Activated CD4-positive, alpha-beta T cell treated with anti-CD3 and anti-CD28 coated beads, Interleukin-2, Interleukin-4, amounts not matched to agents 100 ng/mL and 50 ng/mL, durations not matched to agents 16 hours and 8 hours (primary cell): ENCODE measurements around the gene PKMYT1.

Experiments
- DNase-seq: peaks from one replicate; pipeline ENCODE4 v3.0.0-alpha.2; 2020; ENCODE audit warnings: low spot score

Gene PKMYT1

DNA sequence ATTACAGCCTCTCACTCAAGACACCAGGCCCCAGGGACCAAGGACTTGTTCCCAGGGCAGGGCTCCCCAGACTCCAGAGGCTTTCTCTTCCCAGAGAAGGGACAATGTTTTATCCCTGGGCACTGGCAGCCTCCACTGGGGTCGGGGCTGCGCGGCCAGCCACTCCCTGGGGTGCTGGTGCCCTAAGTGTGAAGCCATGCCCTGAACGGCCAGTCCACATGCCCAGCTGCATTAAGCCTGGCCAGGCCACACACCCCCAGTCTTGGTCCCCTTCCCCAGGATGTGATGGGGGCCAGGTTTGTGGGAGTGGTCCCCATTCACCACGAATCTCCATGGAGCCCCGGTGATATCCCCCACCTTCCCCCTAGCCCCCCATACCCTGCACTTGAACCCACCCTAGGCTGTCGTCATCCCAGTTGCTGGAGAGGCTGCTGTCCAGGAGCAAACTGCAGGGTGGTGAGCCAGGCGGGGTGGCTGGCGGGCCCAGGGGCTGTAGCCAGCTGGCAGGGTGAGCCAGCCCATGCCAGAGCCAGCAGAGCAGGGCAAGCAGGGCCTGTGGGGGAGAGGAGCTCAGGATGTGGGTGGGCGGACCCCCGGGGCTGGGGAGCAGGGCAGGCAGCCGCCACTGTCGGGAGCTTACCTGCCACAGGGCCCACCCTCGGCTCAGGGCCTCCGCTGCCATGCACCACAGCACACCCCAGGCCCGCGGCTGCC lies 6.5 kb downstream of the PKMYT1 start:
- no peak for DNase-seq

DNA sequence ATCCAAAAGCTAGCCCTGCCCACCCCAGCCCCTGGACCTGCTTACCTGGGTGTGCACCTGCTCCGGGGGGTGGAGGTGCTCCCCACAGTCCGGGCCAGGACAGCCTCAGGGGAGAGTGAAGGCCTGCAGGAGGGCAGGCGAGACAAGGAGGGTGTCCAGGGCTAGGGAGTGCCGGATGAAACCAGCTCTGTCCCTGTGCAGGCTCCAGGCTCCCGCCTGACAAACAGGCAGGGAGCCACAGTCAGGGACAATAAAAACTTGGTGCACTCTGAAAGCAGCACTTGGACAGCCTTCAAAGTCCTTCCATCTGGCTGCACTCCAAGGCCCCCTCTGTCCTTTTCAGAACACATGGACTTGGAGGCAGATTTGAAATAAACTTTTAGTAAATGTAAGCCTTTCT lies 7.2 kb downstream of the PKMYT1 start:
- no peak for DNase-seq

- DNase-seq = no peak
Measured at GRCh38 chr16:2971985-2972784, 8.1 kb downstream of the PKMYT1 start.

DNA sequence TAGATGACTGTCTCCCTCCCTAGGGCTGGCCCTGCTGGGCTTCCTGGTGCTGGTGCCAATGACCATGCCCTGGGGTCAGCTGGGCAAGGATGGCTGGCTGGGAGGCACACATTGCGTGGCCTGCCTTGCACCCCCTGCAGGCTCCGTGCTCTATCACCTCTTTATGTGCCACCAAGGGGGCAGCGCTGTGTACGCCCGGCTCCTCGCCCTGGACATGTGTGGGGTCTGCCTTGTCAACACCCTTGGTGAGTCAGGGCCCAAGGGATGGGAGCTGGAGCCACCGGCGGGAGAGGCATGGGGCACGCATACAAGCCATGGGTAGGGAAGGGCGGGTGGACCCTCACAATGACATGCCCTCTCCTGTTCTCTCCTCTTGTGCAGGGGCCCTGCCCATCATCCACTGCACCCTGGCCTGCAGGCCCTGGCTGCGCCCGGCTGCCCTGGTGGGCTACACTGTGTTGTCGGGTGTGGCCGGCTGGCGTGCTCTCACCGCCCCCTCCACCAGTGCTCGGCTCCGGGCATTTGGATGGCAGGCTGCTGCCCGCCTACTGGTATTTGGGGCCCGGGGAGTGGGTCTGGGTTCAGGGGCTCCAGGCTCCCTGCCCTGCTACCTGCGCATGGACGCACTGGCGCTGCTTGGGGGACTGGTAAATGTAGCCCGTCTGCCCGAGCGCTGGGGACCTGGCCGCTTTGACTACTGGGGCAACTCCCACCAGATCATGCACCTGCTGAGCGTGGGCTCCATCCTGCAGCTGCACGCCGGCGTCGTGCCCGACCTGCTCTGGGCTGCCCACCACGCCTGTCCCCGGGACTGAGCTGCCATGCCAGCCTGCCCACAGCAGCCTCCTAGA lies 8.9 kb downstream of the PKMYT1 start:
- no peak for DNase-seq

GRCh38 chr16:2970563-2970962 lies 9.7 kb downstream of the PKMYT1 start:
- no peak for DNase-seq

GRCh38 chr16:2969545-2970521 lies 10.4 kb downstream of the PKMYT1 start:
- DNase-seq = peak; percentile 87

GRCh38 chr16:2968738-2969544 lies 11.3 kb downstream of the PKMYT1 start, which contains the start of gene PAQR4:
Gene PAQR4, plus strand, starts transcription at chr16:2969348. Its CDS starts 327 bp downstream, at chr16:2969675.
- DNase-seq = peak; percentile 90

GRCh38 chr16:2968368-2968737 lies 11.9 kb downstream of the PKMYT1 start:
- DNase-seq = no peak

GRCh38 chr16:2967721-2968161 lies 12.5 kb downstream of the PKMYT1 start:
- DNase-seq = no peak

- DNase-seq = no peak
Measured at GRCh38 chr16:2967211-2967631, 13.0 kb downstream of the PKMYT1 start.

DNA sequence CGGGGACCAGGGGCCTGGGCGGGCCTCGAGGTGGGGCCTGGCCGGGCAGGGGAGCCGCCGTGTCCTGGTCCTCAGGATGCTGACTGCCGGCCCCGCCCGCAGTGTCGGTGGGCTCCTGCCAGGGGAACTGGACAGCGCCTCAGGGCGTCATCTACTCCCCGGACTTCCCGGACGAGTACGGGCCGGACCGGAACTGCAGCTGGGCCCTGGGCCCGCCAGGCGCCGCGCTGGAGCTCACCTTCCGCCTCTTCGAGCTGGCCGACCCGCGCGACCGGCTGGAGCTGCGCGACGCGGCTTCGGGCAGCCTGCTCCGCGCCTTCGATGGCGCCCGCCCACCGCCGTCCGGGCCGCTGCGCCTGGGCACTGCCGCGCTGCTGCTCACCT lies 13.4 kb downstream of the PKMYT1 start:
- DNase-seq = no peak

DNA sequence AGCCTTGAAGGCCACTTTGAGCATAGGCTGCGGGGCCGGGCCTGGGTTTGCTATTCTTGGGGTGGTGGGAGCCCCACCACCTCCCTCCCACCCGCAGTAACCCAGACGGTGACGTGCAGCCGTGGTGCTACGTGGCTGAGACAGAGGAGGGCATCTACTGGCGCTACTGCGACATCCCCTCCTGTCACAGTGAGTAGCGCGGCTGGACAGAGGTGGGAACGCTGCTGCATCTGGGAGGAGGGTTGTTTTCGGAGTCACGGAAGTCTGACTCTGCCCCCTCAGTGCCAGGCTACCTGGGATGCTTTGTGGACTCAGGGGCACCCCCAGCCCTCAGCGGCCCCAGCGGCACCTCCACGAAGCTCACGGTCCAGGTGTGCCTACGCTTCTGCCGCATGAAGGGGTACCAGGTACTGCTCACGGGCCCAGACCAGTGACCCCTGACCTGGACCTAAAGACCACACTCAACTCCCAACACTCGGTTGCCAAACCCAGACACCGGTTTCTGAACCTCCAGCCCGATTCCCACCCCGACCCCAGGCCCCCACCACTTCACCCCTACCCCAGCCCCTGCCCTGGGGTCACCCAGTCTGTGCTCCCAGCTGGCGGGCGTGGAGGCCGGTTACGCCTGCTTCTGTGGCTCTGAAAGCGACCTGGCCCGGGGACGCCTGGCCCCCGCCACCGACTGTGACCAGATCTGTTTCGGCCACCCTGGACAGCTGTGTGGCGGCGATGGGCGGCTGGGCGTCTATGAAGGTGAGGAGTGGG lies 14.0 kb downstream of the PKMYT1 start:
- DNase-seq = no peak

- peak; percentile 62 for DNase-seq
Measured at GRCh38 chr16:2964475-2965336, 15.5 kb downstream of the PKMYT1 start.

DNA sequence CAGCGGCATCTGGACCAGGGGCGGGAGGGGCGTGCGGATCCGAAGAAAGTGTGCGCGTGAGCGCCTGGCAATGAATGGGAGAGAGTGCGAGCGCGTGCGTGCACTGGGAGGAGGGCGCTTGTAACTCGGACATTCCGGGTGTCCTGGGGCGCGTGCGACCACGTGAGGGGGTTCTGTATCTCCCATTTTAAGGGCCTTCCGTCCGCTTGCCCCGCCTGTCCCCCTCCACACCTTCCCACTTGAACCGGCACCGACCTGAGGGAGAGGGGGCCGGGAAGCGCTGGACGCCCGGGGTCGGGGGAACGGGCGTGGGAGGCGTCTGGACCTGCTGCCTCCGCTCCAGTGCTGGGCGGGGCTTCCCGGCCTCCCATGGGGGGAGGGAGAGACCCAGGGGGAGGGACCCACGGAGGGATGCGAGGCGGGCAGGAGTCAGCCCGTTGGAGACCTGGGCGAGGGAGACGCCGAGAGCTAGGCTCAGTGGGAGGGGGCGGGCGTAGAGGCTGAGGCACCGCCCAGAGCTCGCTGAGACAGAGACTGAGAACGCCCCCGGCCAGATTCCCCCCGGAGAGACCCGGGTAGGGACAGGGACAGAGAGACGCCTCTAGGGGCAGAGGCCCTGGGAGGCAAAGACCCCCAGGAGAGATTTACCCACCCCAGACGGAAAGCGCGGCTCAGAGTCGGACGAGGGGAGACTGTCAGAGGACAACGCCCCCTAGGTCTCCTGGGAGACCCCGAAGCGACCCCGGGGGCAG lies 16.3 kb downstream of the PKMYT1 start, which contains the start of gene KREMEN2:
Gene KREMEN2, plus strand, starts transcription at position 553 of the 752 bp plus-strand sequence. CDS start 246 bp downstream, outside the sequence.
- DNase-seq = no peak

DNA sequence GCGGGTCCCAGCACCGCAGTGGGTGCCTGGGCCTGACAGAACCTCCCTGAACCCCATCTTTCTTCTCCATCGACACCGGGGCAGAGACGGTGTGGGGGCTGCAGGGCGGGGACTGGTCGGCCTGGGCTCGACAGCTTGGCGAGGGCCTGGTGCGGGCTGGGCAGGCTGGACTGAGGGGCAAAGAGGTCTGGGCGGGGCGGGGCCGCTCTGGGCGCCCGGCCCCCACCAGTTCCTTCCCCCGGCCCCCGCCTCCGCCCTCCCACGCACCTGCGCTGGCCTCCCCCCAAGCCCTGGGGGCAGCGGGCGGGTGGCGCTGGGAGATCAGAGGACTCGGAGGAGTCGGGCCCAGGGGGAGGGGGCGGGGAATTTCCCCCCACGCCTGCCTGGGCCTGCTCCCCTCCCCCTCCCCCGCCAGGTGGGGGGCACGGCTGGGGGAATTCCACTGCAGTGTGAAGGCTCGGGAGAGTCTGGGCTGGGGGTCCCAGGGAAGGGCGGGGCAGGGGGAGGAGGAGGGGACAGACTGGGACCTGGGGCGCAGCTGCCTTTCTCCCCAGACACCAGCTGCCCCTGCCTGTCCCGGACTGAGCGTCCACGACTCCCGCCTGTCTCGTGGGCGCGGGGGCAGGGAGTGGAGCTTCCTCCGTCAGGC lies 17.0 kb downstream of the PKMYT1 start:
- no peak for DNase-seq

- no peak for DNase-seq
Measured at GRCh38 chr16:2962334-2963073, 17.7 kb downstream of the PKMYT1 start.
